GM23338 (cell line): ENCODE data around the gene CCN5.

ENCODE experiments used
- CREB1 ChIP-seq: fragments of 250-450 bp; sonication (Bioruptor Pico); IDR thresholded peaks from 2 replicates; pipeline ENCODE4 v1.5.0; 2020; ENCODE audit warnings: low read depth, mild to moderate bottlenecking, moderate library complexity
- CTCF ChIP-seq, 2 experiments: fragments of 200-600 bp in 1 of 2; sonication (generic) in 1 of 2; conservative IDR thresholded peaks; 2 replicates each; pipeline versions ENCODE4 v1.5.1 to v1.6.1; 2016 to 2017; ENCODE audit warnings: antibody characterized with exemption in 2 of 2, low read depth in 2 of 2, mild to moderate bottlenecking in 2 of 2, moderate library complexity in 1 of 2
- EZH2 ChIP-seq: fragments of 200-600 bp; sonication (generic); IDR thresholded peaks from one replicate; pipeline ENCODE4 v1.8.0; 2017; ENCODE audit warnings: antibody characterized with exemption, mild to moderate bottlenecking, low read depth; ENCODE audit not compliant: unreplicated experiment
- EZH2phosphoT487 ChIP-seq: fragments of 200-600 bp; sonication (generic); IDR thresholded peaks from one replicate; pipeline ENCODE4 v1.8.1; 2018; ENCODE audit warnings: antibody characterized with exemption; ENCODE audit not compliant: unreplicated experiment
- JUNB ChIP-seq: IDR thresholded peaks from one replicate; pipeline ENCODE4 v1.6.1; 2016; ENCODE audit warnings: antibody characterized with exemption; ENCODE audit not compliant: unreplicated experiment
- POLR2AphosphoS5 ChIP-seq: IDR thresholded peaks from 2 replicates; pipeline ENCODE4 v1.6.1; 2016; ENCODE audit warnings: antibody characterized with exemption, low read depth
- STAT1 ChIP-seq: IDR thresholded peaks from one replicate; pipeline ENCODE4 v1.6.1; 2016; ENCODE audit warnings: antibody characterized with exemption; ENCODE audit not compliant: unreplicated experiment
- ZNF114 ChIP-seq: fragments of 250-450 bp; sonication (Bioruptor Pico); IDR thresholded peaks from 2 replicates; pipeline ENCODE4 v1.5.0; 2020; ENCODE audit warnings: mild to moderate bottlenecking, moderate library complexity
- ZNF331 ChIP-seq: fragments of 250-450 bp; sonication (Bioruptor Pico); IDR thresholded peaks from 2 replicates; pipeline ENCODE4 v1.5.0; 2020; ENCODE audit warnings: low read depth, mild to moderate bottlenecking, moderate library complexity
- TF ChIP-seq, protein P1 (sequence below): IDR thresholded peaks from one replicate; pipeline ENCODE4 v1.6.1; 2018; ENCODE audit warnings: antibody characterized with exemption; ENCODE audit not compliant: unreplicated experiment

DNA sequence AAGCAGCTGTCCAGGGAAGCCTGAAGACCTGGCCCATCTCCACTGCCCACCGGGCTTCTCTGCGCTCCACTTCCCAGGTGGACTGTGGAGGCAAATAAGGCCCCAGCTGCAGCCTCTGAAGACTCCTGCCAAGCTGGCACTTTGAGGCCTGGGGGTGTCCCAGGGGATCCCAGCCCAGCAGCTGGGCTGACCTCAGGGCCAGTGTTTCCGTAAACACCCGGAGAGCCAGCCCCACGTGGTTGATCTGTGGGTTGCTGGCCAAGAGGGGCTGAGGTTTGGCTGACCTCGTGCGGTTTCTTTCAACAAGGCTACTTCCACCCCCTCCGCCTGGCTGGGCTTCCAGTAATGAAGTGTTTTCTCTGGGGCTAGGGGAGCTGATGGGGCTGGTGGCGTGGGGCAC, 12.4 kb upstream of the CCN5 start:
- TF ChIP-seq CTCF (conservative IDR thresholded peaks at IDR 0.05; ENCODE audit: low read depth in 2 of 2), result no peak
- TF ChIP-seq POLR2AphosphoS5, result no peak
- no peak for TF ChIP-seq EZH2phosphoT487
- TF ChIP-seq, protein P1, sequence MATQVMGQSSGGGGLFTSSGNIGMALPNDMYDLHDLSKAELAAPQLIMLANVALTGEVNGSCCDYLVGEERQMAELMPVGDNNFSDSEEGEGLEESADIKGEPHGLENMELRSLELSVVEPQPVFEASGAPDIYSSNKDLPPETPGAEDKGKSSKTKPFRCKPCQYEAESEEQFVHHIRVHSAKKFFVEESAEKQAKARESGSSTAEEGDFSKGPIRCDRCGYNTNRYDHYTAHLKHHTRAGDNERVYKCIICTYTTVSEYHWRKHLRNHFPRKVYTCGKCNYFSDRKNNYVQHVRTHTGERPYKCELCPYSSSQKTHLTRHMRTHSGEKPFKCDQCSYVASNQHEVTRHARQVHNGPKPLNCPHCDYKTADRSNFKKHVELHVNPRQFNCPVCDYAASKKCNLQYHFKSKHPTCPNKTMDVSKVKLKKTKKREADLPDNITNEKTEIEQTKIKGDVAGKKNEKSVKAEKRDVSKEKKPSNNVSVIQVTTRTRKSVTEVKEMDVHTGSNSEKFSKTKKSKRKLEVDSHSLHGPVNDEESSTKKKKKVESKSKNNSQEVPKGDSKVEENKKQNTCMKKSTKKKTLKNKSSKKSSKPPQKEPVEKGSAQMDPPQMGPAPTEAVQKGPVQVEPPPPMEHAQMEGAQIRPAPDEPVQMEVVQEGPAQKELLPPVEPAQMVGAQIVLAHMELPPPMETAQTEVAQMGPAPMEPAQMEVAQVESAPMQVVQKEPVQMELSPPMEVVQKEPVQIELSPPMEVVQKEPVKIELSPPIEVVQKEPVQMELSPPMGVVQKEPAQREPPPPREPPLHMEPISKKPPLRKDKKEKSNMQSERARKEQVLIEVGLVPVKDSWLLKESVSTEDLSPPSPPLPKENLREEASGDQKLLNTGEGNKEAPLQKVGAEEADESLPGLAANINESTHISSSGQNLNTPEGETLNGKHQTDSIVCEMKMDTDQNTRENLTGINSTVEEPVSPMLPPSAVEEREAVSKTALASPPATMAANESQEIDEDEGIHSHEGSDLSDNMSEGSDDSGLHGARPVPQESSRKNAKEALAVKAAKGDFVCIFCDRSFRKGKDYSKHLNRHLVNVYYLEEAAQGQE, result no peak
- TF ChIP-seq EZH2, result no peak
- no peak for TF ChIP-seq CREB1 (CRISPR knock-in tag)
- TF ChIP-seq JUNB, result no peak
- no peak for TF ChIP-seq STAT1
- no peak for TF ChIP-seq ZNF331 (CRISPR knock-in tag)
- TF ChIP-seq ZNF114 (CRISPR knock-in tag), result no peak
